ENCODE measurements around the gene HS3ST2.

DNA sequence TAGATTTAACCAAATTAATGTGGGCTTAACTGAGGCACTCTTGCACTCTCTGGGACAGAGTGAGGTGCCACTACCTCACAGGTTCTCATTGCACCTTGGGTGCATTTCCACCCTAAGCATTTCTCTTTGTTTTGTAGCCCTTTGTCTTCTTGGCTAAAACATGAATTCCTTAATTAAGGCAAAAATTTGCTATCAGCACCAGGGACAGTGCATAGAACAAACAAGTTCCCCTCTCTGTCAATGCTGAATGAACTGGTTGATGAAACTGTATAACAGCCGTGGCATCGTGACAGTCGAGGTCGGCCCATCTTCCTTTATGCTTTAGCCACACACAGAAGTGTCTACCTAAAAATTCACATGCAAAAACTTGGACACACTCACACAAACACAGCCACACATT lies 74.8 kb downstream of the HS3ST2 start:
- TF ChIP-seq, protein P1, sequence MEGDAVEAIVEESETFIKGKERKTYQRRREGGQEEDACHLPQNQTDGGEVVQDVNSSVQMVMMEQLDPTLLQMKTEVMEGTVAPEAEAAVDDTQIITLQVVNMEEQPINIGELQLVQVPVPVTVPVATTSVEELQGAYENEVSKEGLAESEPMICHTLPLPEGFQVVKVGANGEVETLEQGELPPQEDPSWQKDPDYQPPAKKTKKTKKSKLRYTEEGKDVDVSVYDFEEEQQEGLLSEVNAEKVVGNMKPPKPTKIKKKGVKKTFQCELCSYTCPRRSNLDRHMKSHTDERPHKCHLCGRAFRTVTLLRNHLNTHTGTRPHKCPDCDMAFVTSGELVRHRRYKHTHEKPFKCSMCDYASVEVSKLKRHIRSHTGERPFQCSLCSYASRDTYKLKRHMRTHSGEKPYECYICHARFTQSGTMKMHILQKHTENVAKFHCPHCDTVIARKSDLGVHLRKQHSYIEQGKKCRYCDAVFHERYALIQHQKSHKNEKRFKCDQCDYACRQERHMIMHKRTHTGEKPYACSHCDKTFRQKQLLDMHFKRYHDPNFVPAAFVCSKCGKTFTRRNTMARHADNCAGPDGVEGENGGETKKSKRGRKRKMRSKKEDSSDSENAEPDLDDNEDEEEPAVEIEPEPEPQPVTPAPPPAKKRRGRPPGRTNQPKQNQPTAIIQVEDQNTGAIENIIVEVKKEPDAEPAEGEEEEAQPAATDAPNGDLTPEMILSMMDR (IDR thresholded peaks at IDR 0.05) = no peak
- TF ChIP-seq POLR2A (IDR thresholded peaks at IDR 0.05) = no peak

Data from body of pancreas (tissue), 4 donors.